Neural cell (in vitro differentiated cells): ENCODE measurements around the gene TNP2. TPM values are rescaled to one million over a fixed set of nuclear protein-coding genes. Genes with fewer than 3 reads are reported as not detected.

Source experiments
- H2AFZ ChIP-seq: fragments of 200-600, 300-800 bp; sonication (generic), shearing (Covaris generic); 2 replicates; pipeline ENCODE4 v1.6.0; 2014; ENCODE audit warnings: low read depth, mild to moderate bottlenecking, antibody characterized with exemption, low read length, moderate library complexity
- H3F3A ChIP-seq: fragments of 200-600 bp; shearing (Covaris generic); 2 replicates; pipeline ENCODE4 v1.6.1; 2016; ENCODE audit warnings: mild to moderate bottlenecking, moderate library complexity, mixed read lengths, antibody characterized with exemption, low read length; ENCODE audit not compliant: insufficient read depth, poor library complexity, severe bottlenecking
- H3K27ac ChIP-seq: fragments of 200-600, 300-800 bp; sonication (generic), shearing (Covaris generic); 2 replicates; pipeline ENCODE4 v1.5.1; 2014; ENCODE audit warnings: mild to moderate bottlenecking, low read length, moderate library complexity
- H3K27me3 ChIP-seq: fragments of 300-800, 200-600 bp; sonication (generic), shearing (Covaris generic); 2 replicates; pipeline ENCODE4 v1.6.0; 2014; ENCODE audit warnings: mild to moderate bottlenecking, low read depth, low read length, moderate library complexity; ENCODE audit not compliant: insufficient read depth
- H3K36me3 ChIP-seq: fragments of 300-800, 200-600 bp; sonication (generic), shearing (Covaris generic); 2 replicates; pipeline ENCODE4 v1.5.1; 2014; ENCODE audit warnings: mild to moderate bottlenecking, antibody characterized with exemption, low read length, moderate library complexity; ENCODE audit not compliant: insufficient read depth
- H3K4me2 ChIP-seq: fragments of 300-800, 200-600 bp; sonication (generic), shearing (Covaris generic); 2 replicates; pipeline ENCODE4 v1.6.0; 2014; ENCODE audit warnings: mild to moderate bottlenecking, low read length
- H3K4me3 ChIP-seq: fragments of 300-800, 200-600 bp; sonication (generic), shearing (Covaris generic); 2 replicates; pipeline ENCODE4 v1.5.1; 2014; ENCODE audit warnings: mild to moderate bottlenecking, low read length, moderate library complexity
- H3K79me2 ChIP-seq: fragments of 200-600 bp; shearing (Covaris generic); replicated peaks from 2 replicates; pipeline ENCODE4 v1.6.0; 2014; ENCODE audit warnings: mild to moderate bottlenecking, low read length, moderate library complexity; ENCODE audit not compliant: insufficient read depth
- H3K9ac ChIP-seq: fragments of 300-800, 200-600 bp; sonication (generic), shearing (Covaris generic); 2 replicates; pipeline ENCODE4 v1.6.1; 2016; ENCODE audit warnings: mild to moderate bottlenecking, low read length, mixed read lengths
- H3K9me2 ChIP-seq: fragments of 200-600 bp; shearing (Covaris generic); 2 replicates; pipeline ENCODE4 v1.6.1; 2016; ENCODE audit warnings: mild to moderate bottlenecking, low read length, mixed read lengths; ENCODE audit not compliant: insufficient read depth
- H3K9me3 ChIP-seq: fragments of 200-600, 300-800 bp; sonication (generic), shearing (Covaris generic); 2 replicates; pipeline ENCODE4 v1.6.1; 2016; ENCODE audit warnings: mild to moderate bottlenecking, mixed run types, low read length, moderate library complexity, mixed read lengths
- H4K20me1 ChIP-seq: fragments of 200-600 bp; shearing (Covaris generic); 2 replicates; pipeline ENCODE4 v1.6.1; 2016; ENCODE audit warnings: mild to moderate bottlenecking, mixed run types; ENCODE audit not compliant: insufficient read depth
- CTCF ChIP-seq: fragments of 450-650 bp; IDR thresholded peaks from 2 replicates; pipeline ENCODE4 v1.5.1; 2014; ENCODE audit warnings: antibody characterized with exemption, mild to moderate bottlenecking, moderate library complexity; ENCODE audit not compliant: poor library complexity, severe bottlenecking
- EP300 ChIP-seq: fragments of 450-650 bp; conservative IDR thresholded peaks from 2 replicates; pipeline ENCODE4 v1.6.1; 2014; ENCODE audit warnings: antibody characterized with exemption, mild to moderate bottlenecking, moderate library complexity; ENCODE audit not compliant: poor library complexity, severe bottlenecking
- EZH2 ChIP-seq: fragments of 200-600, 300-800 bp; shearing (Covaris generic), sonication (generic); IDR thresholded peaks from 2 replicates; pipeline ENCODE4 v1.6.1; 2014; ENCODE audit warnings: antibody characterized with exemption, low read length, borderline replicate concordance, mild to moderate bottlenecking; ENCODE audit not compliant: insufficient read depth, poor library complexity, severe bottlenecking
- MXI1 ChIP-seq: fragments of 450-650 bp; conservative IDR thresholded peaks from 2 replicates; pipeline ENCODE4 v1.6.1; 2014; ENCODE audit warnings: antibody characterized with exemption, mild to moderate bottlenecking; ENCODE audit not compliant: poor library complexity, severe bottlenecking
- POLR2AphosphoS5 ChIP-seq: IDR thresholded peaks from 2 replicates; pipeline ENCODE4 v1.6.1; 2012
- RAD21 ChIP-seq: fragments of 450-650 bp; conservative IDR thresholded peaks from 2 replicates; pipeline ENCODE4 v1.6.1; 2014; ENCODE audit warnings: antibody characterized with exemption, mild to moderate bottlenecking, moderate library complexity
- REST ChIP-seq: IDR thresholded peaks from 2 replicates; pipeline ENCODE4 v1.6.1; 2012; ENCODE audit warnings: borderline replicate concordance
- SMC3 ChIP-seq: fragments of 450-650 bp; conservative IDR thresholded peaks from 2 replicates; pipeline ENCODE4 v1.6.1; 2014; ENCODE audit warnings: antibody characterized with exemption, mild to moderate bottlenecking, moderate library complexity; ENCODE audit not compliant: poor library complexity
- TAF1 ChIP-seq: IDR thresholded peaks from 2 replicates; pipeline ENCODE4 v1.6.1; 2012; ENCODE audit warnings: low read depth
- polyA plus RNA-seq: library from polyadenylated mRNA; depleted of rRNA; stranded (reverse); fragments of >200 nt; gene quantifications from 2 replicates; pipeline ENCODE4 v1.2.3, GENCODE V29; 2014

The TNP2 gene
- polyA plus RNA-seq, 1 donor from 2014 or later: not detected

- Histone ChIP-seq H3F3A (no peaks in the 10 kb centered on the region), H3K9me3 (no peaks in the 10 kb centered on the region), H3K9me2 (no peaks in the 10 kb centered on the region), H3K79me2 (no peaks in the 10 kb centered on the region), H4K20me1 (no peaks in the 10 kb centered on the region), H3K27ac (no peak overlapping the region), H3K4me3 (no peak overlapping the region), H2AFZ (no peak overlapping the region), H3K4me2 (no peak overlapping the region), H3K9ac (no peak overlapping the region), H3K27me3 (peaks cover 18% of the 10 kb centered on the region), H3K36me3 (no peaks in the 10 kb centered on the region)
- no peak for TF ChIP-seq MXI1
- no peak for TF ChIP-seq EZH2
- TF ChIP-seq POLR2AphosphoS5: no peak
- no peak for TF ChIP-seq TAF1
- TF ChIP-seq REST: no peak
- TF ChIP-seq RAD21: no peak
- TF ChIP-seq SMC3: no peak
- TF ChIP-seq CTCF: no peak
- TF ChIP-seq EP300: no peak
These were observed 18.9 kb downstream of the TNP2 start for GRCh38 chr16:11250091-11250785.

GRCh38 chr16:11249233-11250061, 19.7 kb downstream of the TNP2 start:
- no peak for TF ChIP-seq RAD21
- no peak for TF ChIP-seq MXI1
- TF ChIP-seq SMC3: no peak
- Histone ChIP-seq H3K36me3 (no peaks in the 10 kb centered on the region), H4K20me1 (no peaks in the 10 kb centered on the region), H3K79me2 (no peaks in the 10 kb centered on the region), H3K9ac (no peak overlapping the region), H3K4me2 (no peak overlapping the region), H3K4me3 (no peak overlapping the region), H3K27ac (no peak overlapping the region), H2AFZ (no peak overlapping the region), H3F3A (no peaks in the 10 kb centered on the region), H3K27me3 (peaks cover 10% of the 10 kb centered on the region), H3K9me3 (no peaks in the 10 kb centered on the region), H3K9me2 (no peaks in the 10 kb centered on the region)
